Liver (tissue), 9 donors: Measurements from ENCODE around the gene WDR36. TPM values are rescaled to one million over a fixed set of nuclear protein-coding genes. Genes with fewer than 3 reads are reported as not detected.

Experiments
- DNase-seq: peaks from one replicate; pipeline ENCODE4 v3.0.0-alpha.2; 2017; ENCODE audit warnings: low spot score
- H3K27ac ChIP-seq, 2 donors: one replicate each; pipeline ENCODE4 v1.7.0; 2013; ENCODE audit warnings: inconsistent platforms in 2 of 2, low read length in 2 of 2, control low read depth in 1 of 2, low read depth in 1 of 2, mild to moderate bottlenecking in 1 of 2
- H3K27me3 ChIP-seq, 4 donors: one replicate each; pipeline versions ENCODE4 v1.6.1 to v1.7.0; 2013; ENCODE audit warnings: low read length in 3 of 4, inconsistent platforms in 1 of 4, mild to moderate bottlenecking in 1 of 4, moderate library complexity in 1 of 4; ENCODE audit not compliant: control insufficient read depth in 4 of 4, insufficient read depth in 4 of 4
- H3K36me3 ChIP-seq, 4 donors: one replicate each; pipeline versions ENCODE4 v1.6.1 to v1.7.0; 2013; ENCODE audit warnings: low read length in 3 of 4, mild to moderate bottlenecking in 3 of 4, low read depth in 1 of 4, moderate library complexity in 1 of 4; ENCODE audit not compliant: control insufficient read depth in 4 of 4, insufficient read depth in 3 of 4
- H3K4me1 ChIP-seq, 4 donors: one replicate each; pipeline versions ENCODE4 v1.6.1 to v1.7.0; 2013; ENCODE audit warnings: low read length in 3 of 4, mild to moderate bottlenecking in 3 of 4, moderate library complexity in 1 of 4; ENCODE audit not compliant: control insufficient read depth in 4 of 4, insufficient read depth in 4 of 4
- H3K4me3 ChIP-seq, 3 donors: one replicate each; pipeline versions ENCODE4 v1.6.1 to v1.7.0; 2013; ENCODE audit warnings: low read length in 3 of 3, control low read depth in 1 of 3, low read depth in 1 of 3, mild to moderate bottlenecking in 1 of 3
- H3K9ac ChIP-seq, 2 donors: one replicate each; pipeline ENCODE4 v1.7.0; 2013; ENCODE audit warnings: low read length in 2 of 2, mild to moderate bottlenecking in 2 of 2, moderate library complexity in 2 of 2, control low read depth in 1 of 2, low read depth in 1 of 2
- H3K9me3 ChIP-seq, 4 donors: one replicate each; pipeline versions ENCODE4 v1.6.1 to v1.7.0; 2013; ENCODE audit warnings: low read length in 3 of 4; ENCODE audit not compliant: control insufficient read depth in 4 of 4
- CTCF ChIP-seq: fragments of 150-350 bp; IDR thresholded peaks from 2 replicates; pipeline ENCODE4 v1.5.1; 2017; ENCODE audit warnings: improper control_type of control experiment, low read depth, low read length; ENCODE audit not compliant: missing input control
- EGR1 ChIP-seq, 2 donors: IDR thresholded peaks; 2 replicates each; pipeline ENCODE4 v1.6.1; 2016 to 2018; ENCODE audit warnings: antibody characterized with exemption in 2 of 2, low read depth in 2 of 2
- FOXA1 ChIP-seq: IDR thresholded peaks from 2 replicates; pipeline ENCODE4 v1.6.1; 2016; ENCODE audit warnings: antibody characterized with exemption
- GABPA ChIP-seq, 2 donors: IDR thresholded peaks in 1 of 2; conservative IDR thresholded peaks in 1 of 2; 2 replicates each; pipeline ENCODE4 v1.6.1; 2016; ENCODE audit warnings: antibody characterized with exemption in 2 of 2, mild to moderate bottlenecking in 1 of 2, moderate library complexity in 1 of 2
- NR2F2 ChIP-seq: IDR thresholded peaks from 2 replicates; pipeline ENCODE4 v1.6.1; 2016; ENCODE audit warnings: antibody characterized with exemption
- RAD21 ChIP-seq, 2 donors: IDR thresholded peaks; 2 replicates each; pipeline ENCODE4 v1.6.1; 2016; ENCODE audit warnings: antibody characterized with exemption in 2 of 2, mild to moderate bottlenecking in 2 of 2
- REST ChIP-seq: IDR thresholded peaks from 2 replicates; pipeline ENCODE4 v1.6.1; 2016; ENCODE audit warnings: antibody characterized with exemption, mild to moderate bottlenecking
- TAF1 ChIP-seq: conservative IDR thresholded peaks from 2 replicates; pipeline ENCODE4 v1.6.1; 2016; ENCODE audit warnings: antibody characterized with exemption, mild to moderate bottlenecking
- YY1 ChIP-seq: IDR thresholded peaks from 2 replicates; pipeline ENCODE4 v1.6.1; 2016; ENCODE audit warnings: antibody characterized with exemption, mild to moderate bottlenecking
- WGBS: extraction: QIAGEN DNeasy Blood & Tissue Kit; methylation state at CpG from one replicate; pipeline ENCODE4 v1.1.7; 2013; 5-methylcytosine and 5-hydroxymethylcytosine counted together
- polyA plus RNA-seq, 2 donors: library from polyadenylated mRNA; stranded (reverse) in 1 of 2; unstranded in 1 of 2; fragments of 200-250 nt in 1 of 2; fragments of >200 nt in 1 of 2; fragmentation: Nextera tagmentation in 1 of 2; extraction: Ambion mirVana in 1 of 2; gene quantifications; one replicate each; pipeline versions ENCODE4 v1.2.1 to v1.2.3, GENCODE V29; 2013 to 2015
- total RNA-seq, 2 donors: library from RNA; depleted of rRNA; stranded (reverse); fragments of >200 nt; gene quantifications; one replicate each; pipeline ENCODE4 v1.2.3, GENCODE V29; 2014
- TF ChIP-seq, protein P1 (sequence below): IDR thresholded peaks from 2 replicates; pipeline ENCODE4 v1.6.1; 2016; ENCODE audit warnings: antibody characterized with exemption
- TF ChIP-seq, protein P2 (sequence below): IDR thresholded peaks from 2 replicates; pipeline ENCODE4 v1.6.1; 2016; ENCODE audit warnings: antibody characterized with exemption
- donor health status: healthy.
- donor health status: healthy.
- donor health status: healthy.
- donor health status: healthy.
- donor health status: healthy.

The WDR36 gene
- total and polyA plus RNA-seq, 4 donors = 5.2 to 25.7 (median 12.1) TPM

DNA sequence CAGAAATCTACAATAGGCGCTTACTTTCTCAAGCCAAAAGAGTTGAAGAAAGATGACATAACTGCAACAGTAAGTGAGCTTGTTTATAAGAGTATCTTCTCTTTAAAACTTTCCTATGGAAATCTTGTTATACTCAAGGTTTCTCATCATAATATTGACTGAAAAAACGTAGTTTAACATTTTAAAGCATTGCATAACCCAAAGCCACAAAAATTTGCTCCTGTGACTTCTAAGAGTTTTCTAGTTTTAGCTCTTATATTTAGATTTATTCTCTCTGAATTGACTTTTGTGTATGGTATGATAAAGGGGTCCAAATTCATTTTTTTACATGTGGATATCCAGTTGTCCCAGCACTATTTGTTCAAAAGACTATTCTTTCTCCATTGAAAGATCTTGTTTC, 15.2 kb downstream of the WDR36 start:
- H3K4me3 ChIP-seq = no peak overlapping the region
- no peaks in the 10 kb centered on the region for H3K27me3 ChIP-seq
- no peak for DNase-seq
- no peak overlapping the region for H3K27ac ChIP-seq
- no peak overlapping the region for H3K9ac ChIP-seq
- H3K4me1 ChIP-seq = no peaks in the 10 kb centered on the region
- H3K9me3 ChIP-seq = no peaks in the 10 kb centered on the region
- no peak for TF ChIP-seq REST
- TF ChIP-seq NR2F2 = no peak
- TF ChIP-seq YY1 = no peak
- TF ChIP-seq RAD21 (IDR thresholded peaks at IDR 0.05) = no peak
- no peak for TF ChIP-seq TAF1
- peaks cover 5 to 75% (median 59%) of the 10 kb centered on the region in 4 donors for H3K36me3 ChIP-seq
- 85% methylated on average over 2 of the region's 2 CpGs for WGBS

DNA sequence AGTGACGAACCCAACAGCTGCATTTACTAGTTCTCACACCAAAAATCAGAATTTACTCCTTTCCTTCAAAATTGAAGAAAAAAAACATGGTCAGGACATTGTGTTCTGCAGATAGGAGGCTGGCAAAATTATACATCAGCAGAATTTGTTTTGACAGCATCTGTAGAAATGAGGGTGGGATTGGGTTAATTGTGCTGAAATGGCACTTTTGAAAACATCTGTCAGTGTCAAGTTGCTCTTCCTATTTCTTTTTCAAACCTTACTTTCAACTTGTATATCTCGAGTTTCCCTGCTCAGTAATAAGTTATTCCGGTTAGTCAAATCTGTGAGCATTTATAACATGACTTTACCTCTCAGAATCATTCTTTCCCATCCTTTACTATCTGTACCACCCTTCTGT, 19.8 kb downstream of the WDR36 start:
- Histone ChIP-seq H3K27me3 (no peaks in the 10 kb centered on the region), H3K9ac (no peak overlapping the region), H3K9me3 (no peaks in the 10 kb centered on the region), H3K27ac (no peak overlapping the region), H3K36me3 (peaks cover 2 to 49% (median 32%) of the 10 kb centered on the region in 4 donors), H3K4me3 (no peak overlapping the region), H3K4me1 (no peaks in the 10 kb centered on the region)
- 92% methylated on average over 3 of the region's 3 CpGs for WGBS
- DNase-seq = no peak
- TF ChIP-seq EGR1 (IDR thresholded peaks at IDR 0.05; ENCODE audit: low read depth in 2 of 2) (no peak), REST (no peak), GABPA (IDR thresholded peaks at IDR 0.05 in 1 of 2, conservative IDR thresholded peaks at IDR 0.05 in 1 of 2) (no peak), NR2F2 (no peak), CTCF (no peak), RAD21 (IDR thresholded peaks at IDR 0.05) (no peak), FOXA1 (no peak)
- TF ChIP-seq, protein P1, sequence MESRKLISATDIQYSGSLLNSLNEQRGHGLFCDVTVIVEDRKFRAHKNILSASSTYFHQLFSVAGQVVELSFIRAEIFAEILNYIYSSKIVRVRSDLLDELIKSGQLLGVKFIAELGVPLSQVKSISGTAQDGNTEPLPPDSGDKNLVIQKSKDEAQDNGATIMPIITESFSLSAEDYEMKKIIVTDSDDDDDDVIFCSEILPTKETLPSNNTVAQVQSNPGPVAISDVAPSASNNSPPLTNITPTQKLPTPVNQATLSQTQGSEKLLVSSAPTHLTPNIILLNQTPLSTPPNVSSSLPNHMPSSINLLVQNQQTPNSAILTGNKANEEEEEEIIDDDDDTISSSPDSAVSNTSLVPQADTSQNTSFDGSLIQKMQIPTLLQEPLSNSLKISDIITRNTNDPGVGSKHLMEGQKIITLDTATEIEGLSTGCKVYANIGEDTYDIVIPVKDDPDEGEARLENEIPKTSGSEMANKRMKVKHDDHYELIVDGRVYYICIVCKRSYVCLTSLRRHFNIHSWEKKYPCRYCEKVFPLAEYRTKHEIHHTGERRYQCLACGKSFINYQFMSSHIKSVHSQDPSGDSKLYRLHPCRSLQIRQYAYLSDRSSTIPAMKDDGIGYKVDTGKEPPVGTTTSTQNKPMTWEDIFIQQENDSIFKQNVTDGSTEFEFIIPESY = no peak
- TF ChIP-seq, protein P2, sequence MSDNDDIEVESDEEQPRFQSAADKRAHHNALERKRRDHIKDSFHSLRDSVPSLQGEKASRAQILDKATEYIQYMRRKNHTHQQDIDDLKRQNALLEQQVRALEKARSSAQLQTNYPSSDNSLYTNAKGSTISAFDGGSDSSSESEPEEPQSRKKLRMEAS = no peak
